ENCODE data around the gene GRIP1.

The GRIP1 gene

GRCh38 chr12:66563220-66563619 lies 115.7 kb downstream of the GRIP1 start:
- FAIRE-seq: no peak
- no peak for TF ChIP-seq CTCF (IDR thresholded peaks at IDR 0.05; ENCODE audit: insufficient read depth, missing control alignments)

GRCh38 chr12:66555113-66555512 lies 123.8 kb downstream of the GRIP1 start:
- peak; percentile 14 for TF ChIP-seq CTCF (IDR thresholded peaks at IDR 0.05; ENCODE audit: insufficient read depth, missing control alignments)
- DNase-seq (ENCODE audit: insufficient read length, low spot score): no peak
- FAIRE-seq: no peak

More at GRCh38 chr12:66563220-66563619, 115.7 kb downstream of the GRIP1 start:
- DNase-seq (ENCODE audit: insufficient read length, low spot score): no peak

GRCh38 chr12:66552716-66553115 lies 126.2 kb downstream of the GRIP1 start:
- DNase-seq (ENCODE audit: insufficient read length, low spot score): no peak
- FAIRE-seq: no peak
- no peak for TF ChIP-seq CTCF (IDR thresholded peaks at IDR 0.05; ENCODE audit: insufficient read depth, missing control alignments)

GRCh38 chr12:66550626-66551025 lies 128.2 kb downstream of the GRIP1 start:
- FAIRE-seq (no peak), DNase-seq (ENCODE audit: insufficient read length, low spot score) (no peak)
- TF ChIP-seq CTCF (IDR thresholded peaks at IDR 0.05; ENCODE audit: insufficient read depth, missing control alignments): no peak

GRCh38 chr12:66549050-66549389 lies 129.9 kb downstream of the GRIP1 start:
- DNase-seq (ENCODE audit: insufficient read length, low spot score) (no peak), FAIRE-seq (no peak)
- TF ChIP-seq CTCF (IDR thresholded peaks at IDR 0.05; ENCODE audit: insufficient read depth, missing control alignments): no peak

- FAIRE-seq: no peak
- no peak for DNase-seq (ENCODE audit: insufficient read length, low spot score)
Measured at GRCh38 chr12:66548338-66549049, 130.4 kb downstream of the GRIP1 start.

More at GRCh38 chr12:66548338-66549049, 130.4 kb downstream of the GRIP1 start:
- no peak for TF ChIP-seq CTCF (IDR thresholded peaks at IDR 0.05; ENCODE audit: insufficient read depth, missing control alignments)

Measured in D721Med (cell line).